ENCODE measurements around the gene XYLT1.

XYLT1 gene

GRCh38 chr16:17225541-17225940 lies 245.2 kb downstream of the XYLT1 start:
- H3K9me3 ChIP-seq (ENCODE audit: control insufficient read depth, insufficient read depth, low read length), result no peaks in the 10 kb centered on the region
- no peaks in the 10 kb centered on the region for H3K36me3 ChIP-seq (ENCODE audit: control insufficient read depth, low read length)
- peak overlapping the region; percentile 24; the same call in 1 of the 2 replicates for H3K4me2 ChIP-seq (ENCODE audit: low read length)
- no peaks in the 10 kb centered on the region for H3K9me2 ChIP-seq (replicated peaks; ENCODE audit: control insufficient read depth, low read length)
- H3K27me3 ChIP-seq (ENCODE audit: control insufficient read depth, low read length), result no peaks in the 10 kb centered on the region
- no peak overlapping the region for H3K4me3 ChIP-seq (ENCODE audit: low read length)
- peaks cover 26% of the 10 kb centered on the region for H3K4me1 ChIP-seq (ENCODE audit: control insufficient read depth, low read length)
- 0 out of 2 replicates have a peak, but pooled peaks cover 4% of the 10 kb centered on the region for H4K20me1 ChIP-seq (ENCODE audit: control insufficient read depth, insufficient read depth, low read depth, low read length)
- H3K27ac ChIP-seq (ENCODE audit: low read depth, low read length), result no peak overlapping the region
- no peaks in the 10 kb centered on the region for H3K79me2 ChIP-seq (ENCODE audit: control insufficient read depth, low read length)
- TF ChIP-seq EZH2phosphoT487 (IDR thresholded peaks at IDR 0.05; ENCODE audit: borderline replicate concordance, low read length) (no peak), CTCF (IDR thresholded peaks at IDR 0.05; ENCODE audit: low read depth, low read length, poor library complexity, severe bottlenecking) (no peak)
- no peaks in the 10 kb centered on the region for H3F3A ChIP-seq (ENCODE audit: control insufficient read depth, insufficient read depth)

- H3K36me3 ChIP-seq (ENCODE audit: control insufficient read depth, low read length), result no peaks in the 10 kb centered on the region
- no peaks in the 10 kb centered on the region for H3F3A ChIP-seq (ENCODE audit: control insufficient read depth, insufficient read depth)
- no peak for TF ChIP-seq CTCF (IDR thresholded peaks at IDR 0.05; ENCODE audit: low read depth, low read length, poor library complexity, severe bottlenecking)
- no peak for TF ChIP-seq EZH2phosphoT487 (IDR thresholded peaks at IDR 0.05; ENCODE audit: borderline replicate concordance, low read length)
- no peak overlapping the region for H3K27ac ChIP-seq (ENCODE audit: low read depth, low read length)
- no peaks in the 10 kb centered on the region for H3K9me2 ChIP-seq (replicated peaks; ENCODE audit: control insufficient read depth, low read length)
- H4K20me1 ChIP-seq (ENCODE audit: control insufficient read depth, insufficient read depth, low read depth, low read length), result 0 out of 2 replicates have a peak, but pooled peaks cover 4% of the 10 kb centered on the region
- peaks cover 26% of the 10 kb centered on the region for H3K4me1 ChIP-seq (ENCODE audit: control insufficient read depth, low read length)
- H3K4me2 ChIP-seq (ENCODE audit: low read length), result peak overlapping the region; percentile 24; the same call in 1 of the 2 replicates
- H3K4me3 ChIP-seq (ENCODE audit: low read length), result no peak overlapping the region
- no peaks in the 10 kb centered on the region for H3K79me2 ChIP-seq (ENCODE audit: control insufficient read depth, low read length)
- H3K9me3 ChIP-seq (ENCODE audit: control insufficient read depth, insufficient read depth, low read length), result no peaks in the 10 kb centered on the region
- no peaks in the 10 kb centered on the region for H3K27me3 ChIP-seq (ENCODE audit: control insufficient read depth, low read length)
Observed at GRCh38 chr16:17224879-17225281, 245.9 kb downstream of the XYLT1 start.

DNA sequence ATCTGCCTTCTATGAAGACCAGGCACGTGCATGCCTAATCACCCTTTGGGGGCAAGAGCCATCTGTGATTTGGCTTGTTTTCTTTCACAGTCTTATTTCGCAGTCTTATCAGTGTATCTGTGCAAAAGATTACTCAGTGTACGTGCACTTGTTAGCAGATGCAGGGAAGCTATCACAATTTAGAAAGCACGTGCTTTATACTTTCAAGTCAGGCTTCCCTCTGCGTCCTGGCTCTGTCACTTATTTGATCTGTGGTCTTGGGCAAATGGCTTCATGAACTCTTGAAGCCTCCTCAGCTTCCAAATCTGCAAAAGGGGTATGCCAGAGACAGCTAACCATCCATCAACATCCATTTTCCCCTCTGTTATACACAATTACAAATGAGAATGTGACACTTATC lies 246.4 kb downstream of the XYLT1 start:
- 0 out of 2 replicates have a peak, but pooled peaks cover 4% of the 10 kb centered on the region for H4K20me1 ChIP-seq (ENCODE audit: control insufficient read depth, insufficient read depth, low read depth, low read length)
- H3K4me2 ChIP-seq (ENCODE audit: low read length), result 0 out of 2 replicates have a peak overlapping the region, but pooled peaks have one; percentile 3
- H3K4me3 ChIP-seq (ENCODE audit: low read length), result no peak overlapping the region
- H3K27me3 ChIP-seq (ENCODE audit: control insufficient read depth, low read length), result no peaks in the 10 kb centered on the region
- H3K9me2 ChIP-seq (replicated peaks; ENCODE audit: control insufficient read depth, low read length), result no peaks in the 10 kb centered on the region
- no peaks in the 10 kb centered on the region for H3F3A ChIP-seq (ENCODE audit: control insufficient read depth, insufficient read depth)
- no peaks in the 10 kb centered on the region for H3K36me3 ChIP-seq (ENCODE audit: control insufficient read depth, low read length)
- H3K27ac ChIP-seq (ENCODE audit: low read depth, low read length), result no peak overlapping the region
- TF ChIP-seq EZH2phosphoT487 (IDR thresholded peaks at IDR 0.05; ENCODE audit: borderline replicate concordance, low read length), result no peak
- no peak for TF ChIP-seq CTCF (IDR thresholded peaks at IDR 0.05; ENCODE audit: low read depth, low read length, poor library complexity, severe bottlenecking)
- H3K4me1 ChIP-seq (ENCODE audit: control insufficient read depth, low read length), result peaks cover 26% of the 10 kb centered on the region
- H3K9me3 ChIP-seq (ENCODE audit: control insufficient read depth, insufficient read depth, low read length), result no peaks in the 10 kb centered on the region
- H3K79me2 ChIP-seq (ENCODE audit: control insufficient read depth, low read length), result no peaks in the 10 kb centered on the region

Data from DOHH2 (cell line).